Upper lobe of left lung (tissue), 4 donors: Measurements from ENCODE around the gene TOM1L2.

ENCODE experiments used
- POLR2A ChIP-seq, 4 donors: fragments of 450-650 bp; IDR thresholded peaks; one replicate each; pipeline ENCODE4 v1.5.1; 2016 to 2017; ENCODE audit warnings: antibody characterized with exemption in 4 of 4, mild to moderate bottlenecking in 2 of 4
- POLR2AphosphoS5 ChIP-seq, 2 donors: sonication (generic); formaldehyde crosslinking; IDR thresholded peaks; one replicate each; pipeline ENCODE4 v1.5.1; 2017; ENCODE audit warnings: antibody characterized with exemption in 2 of 2
- TF ChIP-seq, protein P1 (sequence below), 6 experiments: fragments of 450-650 bp in 4 of 6; fragments of 200-600 bp in 2 of 6; sonication (generic) in 2 of 6; IDR thresholded peaks; one replicate each; pipeline ENCODE4 v1.5.1; 2016 to 2019; ENCODE audit warnings: antibody characterized with exemption in 6 of 6

DNA sequence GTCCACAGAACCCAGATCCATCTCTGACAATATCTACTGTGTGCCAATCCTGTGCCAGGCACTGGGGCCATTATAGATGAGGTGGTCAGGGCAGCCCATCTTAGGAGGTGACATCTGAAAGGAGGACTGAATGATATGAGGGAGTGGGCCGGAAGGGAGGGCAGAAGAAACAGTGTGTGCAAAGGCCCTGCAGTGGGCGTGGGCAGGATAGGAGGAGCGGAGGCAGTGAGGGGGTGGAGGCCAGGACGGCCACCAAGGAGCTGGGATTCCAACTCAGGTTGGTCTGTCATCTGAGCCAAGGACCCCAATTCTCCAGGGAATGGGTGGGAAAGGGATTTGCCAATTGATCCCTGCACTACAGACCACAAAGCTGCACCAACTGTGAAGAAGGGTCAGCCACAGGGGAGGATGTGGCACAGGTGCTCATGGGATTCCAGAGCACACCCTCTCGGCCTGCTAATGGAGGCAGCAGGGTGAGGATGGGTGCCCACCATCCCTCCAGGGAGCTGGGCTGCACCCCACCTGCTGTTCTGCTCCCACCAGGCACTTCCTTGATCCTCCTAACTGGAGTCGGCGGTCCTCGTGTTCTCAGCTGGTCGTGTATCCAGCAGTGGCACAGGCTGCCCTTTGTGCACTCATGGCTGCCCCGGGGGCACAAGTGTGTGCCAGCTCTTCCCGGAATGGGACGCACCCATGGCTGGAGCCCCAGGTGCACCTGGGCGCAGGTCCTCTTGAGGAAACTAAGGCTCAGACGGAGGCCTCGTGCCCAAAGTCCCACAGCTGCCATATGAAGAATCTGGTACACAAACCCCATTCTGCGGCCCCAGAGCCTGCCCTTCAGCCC is 145.0 kb downstream of the TOM1L2 start:
- TF ChIP-seq, protein P1, sequence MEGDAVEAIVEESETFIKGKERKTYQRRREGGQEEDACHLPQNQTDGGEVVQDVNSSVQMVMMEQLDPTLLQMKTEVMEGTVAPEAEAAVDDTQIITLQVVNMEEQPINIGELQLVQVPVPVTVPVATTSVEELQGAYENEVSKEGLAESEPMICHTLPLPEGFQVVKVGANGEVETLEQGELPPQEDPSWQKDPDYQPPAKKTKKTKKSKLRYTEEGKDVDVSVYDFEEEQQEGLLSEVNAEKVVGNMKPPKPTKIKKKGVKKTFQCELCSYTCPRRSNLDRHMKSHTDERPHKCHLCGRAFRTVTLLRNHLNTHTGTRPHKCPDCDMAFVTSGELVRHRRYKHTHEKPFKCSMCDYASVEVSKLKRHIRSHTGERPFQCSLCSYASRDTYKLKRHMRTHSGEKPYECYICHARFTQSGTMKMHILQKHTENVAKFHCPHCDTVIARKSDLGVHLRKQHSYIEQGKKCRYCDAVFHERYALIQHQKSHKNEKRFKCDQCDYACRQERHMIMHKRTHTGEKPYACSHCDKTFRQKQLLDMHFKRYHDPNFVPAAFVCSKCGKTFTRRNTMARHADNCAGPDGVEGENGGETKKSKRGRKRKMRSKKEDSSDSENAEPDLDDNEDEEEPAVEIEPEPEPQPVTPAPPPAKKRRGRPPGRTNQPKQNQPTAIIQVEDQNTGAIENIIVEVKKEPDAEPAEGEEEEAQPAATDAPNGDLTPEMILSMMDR (IDR thresholded peaks at IDR 0.05), result no peak
- TF ChIP-seq POLR2A (IDR thresholded peaks at IDR 0.05) (no peak), POLR2AphosphoS5 (IDR thresholded peaks at IDR 0.05) (no peak)
